Immature natural killer cell (primary cell): ENCODE results near the gene ACE. TPM values are rescaled to one million over a fixed set of nuclear protein-coding genes. Genes with fewer than 3 reads are reported as not detected.
"Not testable (repeated sequence)": the region's sequence is repeated elsewhere in the genome, so short reads cannot be mapped to it uniquely, and the experiment has no call there.

Experiments
- DNase-seq, 3 donors: peaks; one replicate each; pipeline ENCODE4 v3.0.0; 2022; ENCODE audit warnings: mixed read lengths in 1 of 3
- H3K27ac Mint-ChIP-seq, 6 donors: one replicate each; pipeline ENCODE4 v1.8.0; 2020; ENCODE audit warnings: mixed read lengths in 6 of 6, mild to moderate bottlenecking in 5 of 6, inconsistent platforms in 4 of 6, moderate library complexity in 3 of 6
- H3K27me3 Mint-ChIP-seq, 3 donors: one replicate each; pipeline ENCODE4 v1.8.0; 2020 to 2021; ENCODE audit warnings: low read depth in 3 of 3, mild to moderate bottlenecking in 3 of 3, mixed read lengths in 3 of 3, moderate library complexity in 3 of 3, inconsistent platforms in 1 of 3
- H3K36me3 Mint-ChIP-seq, 3 donors: one replicate each; pipeline ENCODE4 v1.8.0; 2020; ENCODE audit warnings: mixed read lengths in 3 of 3, inconsistent platforms in 2 of 3, mild to moderate bottlenecking in 2 of 3
- H3K4me1 Mint-ChIP-seq, 2 donors: one replicate each; pipeline ENCODE4 v1.8.0; 2020; ENCODE audit warnings: inconsistent platforms in 2 of 2, mild to moderate bottlenecking in 2 of 2, mixed read lengths in 2 of 2, moderate library complexity in 1 of 2
- H3K4me3 Mint-ChIP-seq, 5 donors: one replicate each; pipeline ENCODE4 v1.8.0; 2020; ENCODE audit warnings: mild to moderate bottlenecking in 5 of 5, mixed read lengths in 5 of 5, inconsistent platforms in 3 of 5, moderate library complexity in 3 of 5
- H3K9me3 Mint-ChIP-seq, 6 donors: one replicate each; pipeline ENCODE4 v1.8.0; 2020; ENCODE audit warnings: mild to moderate bottlenecking in 6 of 6, mixed read lengths in 6 of 6, inconsistent platforms in 4 of 6, moderate library complexity in 3 of 6
- polyA plus RNA-seq, 3 donors: library from polyadenylated mRNA; unstranded; fragments of 300-500 nt; fragmentation: Illumina TruSeq; gene quantifications; one replicate each; pipeline ENCODE4 v1.2.3, GENCODE V29; 2021

The ACE gene
- polyA plus RNA-seq, 3 donors from 2014 or later, result 0.28 TPM; not detected in 2

GRCh38 chr17:63464691-63465236, 12.1 kb upstream of the ACE start:
- peaks cover 0 to 11% (median 5%) of the 10 kb centered on the region in 3 donors for H3K27me3 Mint-ChIP-seq
- H3K36me3 Mint-ChIP-seq, result no peaks in the 10 kb centered on the region
- H3K27ac Mint-ChIP-seq, result no peak overlapping the region
- H3K9me3 Mint-ChIP-seq, result no peaks in the 10 kb centered on the region
- H3K4me1 Mint-ChIP-seq, result no peaks in the 10 kb centered on the region
- no peak for DNase-seq
- no peak overlapping the region for H3K4me3 Mint-ChIP-seq

- not testable (repeated sequence) for H3K4me3 Mint-ChIP-seq, H3K9me3 Mint-ChIP-seq, H3K36me3 Mint-ChIP-seq, H3K27ac Mint-ChIP-seq, H3K4me1 Mint-ChIP-seq, DNase-seq
- H3K27me3 Mint-ChIP-seq, result peaks cover 0 to 16% (median 5%) of the 10 kb centered on the region in 3 donors
Measured at GRCh38 chr17:63468099-63468498, 8.8 kb upstream of the ACE start.

GRCh38 chr17:63474174-63474573, 2.7 kb upstream of the ACE start:
- no peaks in the 10 kb centered on the region for H3K36me3 Mint-ChIP-seq
- peaks cover 5 to 19% (median 17%) of the 10 kb centered on the region in 3 donors for H3K27me3 Mint-ChIP-seq
- H3K9me3 Mint-ChIP-seq, result no peaks in the 10 kb centered on the region
- no peak for DNase-seq
- H3K4me1 Mint-ChIP-seq, result peaks cover 0 to 7% of the 10 kb centered on the region in 2 donors
- no peak overlapping the region for H3K4me3 Mint-ChIP-seq
- H3K27ac Mint-ChIP-seq, result no peak overlapping the region

GRCh38 chr17:63474586-63475460, 2.0 kb upstream of the ACE start:
- peaks cover 5 to 19% (median 19%) of the 10 kb centered on the region in 3 donors for H3K27me3 Mint-ChIP-seq
- peaks cover 0 to 7% of the 10 kb centered on the region in 2 donors for H3K4me1 Mint-ChIP-seq
- no peak overlapping the region for H3K27ac Mint-ChIP-seq
- no peak for DNase-seq
- peak overlapping the region in 2 of 5 donors; percentile 4 to 49 for H3K4me3 Mint-ChIP-seq
- no peaks in the 10 kb centered on the region for H3K9me3 Mint-ChIP-seq
- H3K36me3 Mint-ChIP-seq, result no peaks in the 10 kb centered on the region

- no peaks in the 10 kb centered on the region for H3K9me3 Mint-ChIP-seq
- no peak for DNase-seq
- peak overlapping the region; percentile 38 to 69 (median 55) for H3K4me3 Mint-ChIP-seq
- peaks cover 5 to 19% (median 19%) of the 10 kb centered on the region in 3 donors for H3K27me3 Mint-ChIP-seq
- peaks cover 0 to 7% of the 10 kb centered on the region in 2 donors for H3K4me1 Mint-ChIP-seq
- H3K27ac Mint-ChIP-seq, result no peak overlapping the region
- H3K36me3 Mint-ChIP-seq, result no peaks in the 10 kb centered on the region
Measured at GRCh38 chr17:63475491-63476412, 1.1 kb upstream of the ACE start.

- no peak overlapping the region for H3K27ac Mint-ChIP-seq
- H3K9me3 Mint-ChIP-seq, result no peaks in the 10 kb centered on the region
- peaks cover 0 to 7% of the 10 kb centered on the region in 2 donors for H3K4me1 Mint-ChIP-seq
- peak overlapping the region in 4 of 5 donors; percentile 21 to 50 (median 34) for H3K4me3 Mint-ChIP-seq
- H3K36me3 Mint-ChIP-seq, result no peaks in the 10 kb centered on the region
- H3K27me3 Mint-ChIP-seq, result peaks cover 5 to 19% (median 14%) of the 10 kb centered on the region in 3 donors
- peak in 2 of 3 donors; percentile 7 for DNase-seq
Measured at GRCh38 chr17:63476459-63476853, 405 bp upstream of the ACE start.

- Mint-ChIP-seq H3K4me1 (peaks cover 0 to 7% of the 10 kb centered on the region in 2 donors), H3K27me3 (peaks cover 5 to 19% (median 10%) of the 10 kb centered on the region in 3 donors), H3K27ac (peak overlapping the region in 1 of 6 donors; percentile 41), H3K9me3 (no peaks in the 10 kb centered on the region), H3K36me3 (no peaks in the 10 kb centered on the region), H3K4me3 (peak overlapping the region; percentile 57 to 76 (median 72))
- no peak for DNase-seq
Measured at GRCh38 chr17:63477480-63478440, 899 bp downstream of the ACE start.

- Mint-ChIP-seq H3K27ac (no peak overlapping the region), H3K9me3 (no peaks in the 10 kb centered on the region), H3K4me3 (peak overlapping the region; percentile 27 to 63 (median 41)), H3K4me1 (peaks cover 0 to 7% of the 10 kb centered on the region in 2 donors), H3K27me3 (peaks cover 5 to 20% (median 10%) of the 10 kb centered on the region in 3 donors), H3K36me3 (no peaks in the 10 kb centered on the region)
- peak; percentile 55 to 67 (median 62) for DNase-seq
Measured at GRCh38 chr17:63478814-63479494, 2.1 kb downstream of the ACE start.

GRCh38 chr17:63479495-63480184, 2.8 kb downstream of the ACE start:
- Mint-ChIP-seq H3K36me3 (no peaks in the 10 kb centered on the region), H3K4me3 (no peak overlapping the region), H3K9me3 (no peaks in the 10 kb centered on the region), H3K27ac (no peak overlapping the region), H3K27me3 (peaks cover 5 to 18% (median 10%) of the 10 kb centered on the region in 3 donors), H3K4me1 (peaks cover 0 to 7% of the 10 kb centered on the region in 2 donors)
- DNase-seq, result no peak

GRCh38 chr17:63480192-63480784, 3.4 kb downstream of the ACE start:
- H3K27me3 Mint-ChIP-seq, result peaks cover 5 to 14% (median 7%) of the 10 kb centered on the region in 3 donors
- peaks cover 0 to 7% of the 10 kb centered on the region in 2 donors for H3K4me1 Mint-ChIP-seq
- no peak overlapping the region for H3K4me3 Mint-ChIP-seq
- no peak overlapping the region for H3K27ac Mint-ChIP-seq
- no peak for DNase-seq
- H3K36me3 Mint-ChIP-seq, result no peaks in the 10 kb centered on the region
- H3K9me3 Mint-ChIP-seq, result no peaks in the 10 kb centered on the region

- H3K27me3 Mint-ChIP-seq, result peaks cover 3 to 10% (median 6%) of the 10 kb centered on the region in 3 donors
- DNase-seq, result no peak
- H3K27ac Mint-ChIP-seq, result no peak overlapping the region
- H3K9me3 Mint-ChIP-seq, result no peaks in the 10 kb centered on the region
- no peak overlapping the region for H3K4me3 Mint-ChIP-seq
- peaks cover 0 to 5% of the 10 kb centered on the region in 2 donors for H3K4me1 Mint-ChIP-seq
- H3K36me3 Mint-ChIP-seq, result no peaks in the 10 kb centered on the region
Measured at GRCh38 chr17:63480826-63481487, 4.1 kb downstream of the ACE start.
